PFSK-1 (cell line): Measurements from ENCODE around the gene PCP4L1.

ENCODE experiments used
- FOXP2 ChIP-seq: optimal IDR thresholded peaks from 2 replicates; pipeline ENCODE3; 2011; ENCODE audit warnings: borderline replicate concordance, control low read depth, inconsistent platforms; ENCODE audit not compliant: insufficient read depth; ENCODE audit errors: extremely low read length, extremely low read depth
- POLR2AphosphoS5 ChIP-seq: IDR thresholded peaks from 2 replicates; pipeline ENCODE4 v1.6.1; 2012; ENCODE audit warnings: low read depth, mild to moderate bottlenecking, control low read depth, low read length, moderate library complexity
- REST ChIP-seq, 2 experiments: IDR thresholded peaks; 2 replicates each; pipeline versions ENCODE4 v1.6.1 to v1.8.0; 2011 to 2012; ENCODE audit warnings: low read depth in 2 of 2, low read length in 2 of 2, control low read depth in 1 of 2, inconsistent platforms in 1 of 2, mild to moderate bottlenecking in 1 of 2, moderate library complexity in 1 of 2; ENCODE audit not compliant: insufficient read depth in 1 of 2
- SIN3A ChIP-seq: IDR thresholded peaks from 2 replicates; pipeline ENCODE4 v1.6.1; 2012; ENCODE audit warnings: mild to moderate bottlenecking, low read length, moderate library complexity, borderline replicate concordance; ENCODE audit not compliant: insufficient read depth
- TAF1 ChIP-seq: IDR thresholded peaks from 2 replicates; pipeline ENCODE4 v1.6.1; 2012; ENCODE audit warnings: low read length, control low read depth, borderline replicate concordance; ENCODE audit not compliant: insufficient read depth

The PCP4L1 gene

GRCh38 chr1:161297415-161297814 is 38.9 kb downstream of the PCP4L1 start:
- no peak for TF ChIP-seq FOXP2
- no peak for TF ChIP-seq REST (IDR thresholded peaks at IDR 0.05; ENCODE audit: insufficient read depth in 1 of 2, low read depth in 2 of 2, low read length in 2 of 2)
- no peak for TF ChIP-seq POLR2AphosphoS5
- no peak for TF ChIP-seq TAF1
- TF ChIP-seq SIN3A = no peak

- TF ChIP-seq REST (IDR thresholded peaks at IDR 0.05; ENCODE audit: insufficient read depth in 1 of 2, low read depth in 2 of 2, low read length in 2 of 2) (no peak), TAF1 (no peak), FOXP2 (no peak), SIN3A (no peak), POLR2AphosphoS5 (no peak)
Observed at GRCh38 chr1:161298116-161298515, 39.6 kb downstream of the PCP4L1 start.

- no peak for TF ChIP-seq REST (IDR thresholded peaks at IDR 0.05; ENCODE audit: insufficient read depth in 1 of 2, low read depth in 2 of 2, low read length in 2 of 2)
- TF ChIP-seq FOXP2 = no peak
- no peak for TF ChIP-seq POLR2AphosphoS5
- no peak for TF ChIP-seq TAF1
- no peak for TF ChIP-seq SIN3A
Observed at GRCh38 chr1:161299347-161299746, 40.8 kb downstream of the PCP4L1 start.

- TF ChIP-seq FOXP2 = no peak
- no peak for TF ChIP-seq TAF1
- TF ChIP-seq POLR2AphosphoS5 = no peak
- TF ChIP-seq REST (IDR thresholded peaks at IDR 0.05; ENCODE audit: insufficient read depth in 1 of 2, low read depth in 2 of 2, low read length in 2 of 2) = no peak
- no peak for TF ChIP-seq SIN3A
Observed at GRCh38 chr1:161300478-161300877, 41.9 kb downstream of the PCP4L1 start.

- no peak for TF ChIP-seq TAF1
- TF ChIP-seq REST (IDR thresholded peaks at IDR 0.05; ENCODE audit: insufficient read depth in 1 of 2, low read depth in 2 of 2, low read length in 2 of 2) = no peak
- TF ChIP-seq POLR2AphosphoS5 = no peak
- TF ChIP-seq SIN3A = no peak
- TF ChIP-seq FOXP2 = no peak
Observed at GRCh38 chr1:161304927-161305866, 46.7 kb downstream of the PCP4L1 start.
